Measurements from ENCODE around the gene LDB1. TPM values are rescaled to one million over a fixed set of nuclear protein-coding genes. Genes with fewer than 3 reads are reported as not detected.
A peak's percentile ranks its signal among the peaks of the same experiment; 100 is the strongest.

Gene LDB1
- total RNA-seq, 2 donors from 2014 or later = 30.8 to 31.4 TPM

DNA sequence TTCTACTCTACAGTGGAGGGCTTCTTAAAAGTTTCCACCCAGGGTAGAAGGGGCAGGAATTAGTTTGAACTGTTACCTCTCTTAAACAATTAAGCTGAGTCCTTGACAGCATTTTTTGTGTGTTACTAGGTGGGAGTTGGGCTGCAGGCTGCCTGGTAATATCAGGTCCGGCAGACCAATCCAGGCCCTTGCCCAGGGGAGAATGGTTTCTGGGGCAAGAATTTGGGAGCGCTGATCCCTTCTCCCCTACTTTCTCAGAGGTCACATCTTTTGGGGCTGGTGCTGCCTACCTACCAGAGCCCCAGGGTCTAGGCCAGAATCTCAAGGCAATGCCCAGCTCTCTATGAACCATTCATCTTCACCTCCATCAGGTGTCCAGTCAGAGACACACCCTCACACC lies 14.2 kb upstream of the LDB1 start:
- Histone ChIP-seq H3K4me1 (peaks cover 12% of the 10 kb centered on the region), H3K9ac (ENCODE audit: low read depth in 2 of 2, low read length in 2 of 2) (peak overlapping the region in 1 of 2 donors; percentile 84), H3K9me3 (no peaks in the 10 kb centered on the region), H3K27ac (no peak overlapping the region), H3K27me3 (no peaks in the 10 kb centered on the region), H3K4me3 (peak overlapping the region; percentile 88), H3K36me3 (peaks cover 18% of the 10 kb centered on the region)
- TF ChIP-seq, protein P1, sequence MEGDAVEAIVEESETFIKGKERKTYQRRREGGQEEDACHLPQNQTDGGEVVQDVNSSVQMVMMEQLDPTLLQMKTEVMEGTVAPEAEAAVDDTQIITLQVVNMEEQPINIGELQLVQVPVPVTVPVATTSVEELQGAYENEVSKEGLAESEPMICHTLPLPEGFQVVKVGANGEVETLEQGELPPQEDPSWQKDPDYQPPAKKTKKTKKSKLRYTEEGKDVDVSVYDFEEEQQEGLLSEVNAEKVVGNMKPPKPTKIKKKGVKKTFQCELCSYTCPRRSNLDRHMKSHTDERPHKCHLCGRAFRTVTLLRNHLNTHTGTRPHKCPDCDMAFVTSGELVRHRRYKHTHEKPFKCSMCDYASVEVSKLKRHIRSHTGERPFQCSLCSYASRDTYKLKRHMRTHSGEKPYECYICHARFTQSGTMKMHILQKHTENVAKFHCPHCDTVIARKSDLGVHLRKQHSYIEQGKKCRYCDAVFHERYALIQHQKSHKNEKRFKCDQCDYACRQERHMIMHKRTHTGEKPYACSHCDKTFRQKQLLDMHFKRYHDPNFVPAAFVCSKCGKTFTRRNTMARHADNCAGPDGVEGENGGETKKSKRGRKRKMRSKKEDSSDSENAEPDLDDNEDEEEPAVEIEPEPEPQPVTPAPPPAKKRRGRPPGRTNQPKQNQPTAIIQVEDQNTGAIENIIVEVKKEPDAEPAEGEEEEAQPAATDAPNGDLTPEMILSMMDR (IDR thresholded peaks at IDR 0.05) = no peak
- DNase-seq = no peak
- intact Hi-C loops (cut with DNase I) = no loop called here

DNA sequence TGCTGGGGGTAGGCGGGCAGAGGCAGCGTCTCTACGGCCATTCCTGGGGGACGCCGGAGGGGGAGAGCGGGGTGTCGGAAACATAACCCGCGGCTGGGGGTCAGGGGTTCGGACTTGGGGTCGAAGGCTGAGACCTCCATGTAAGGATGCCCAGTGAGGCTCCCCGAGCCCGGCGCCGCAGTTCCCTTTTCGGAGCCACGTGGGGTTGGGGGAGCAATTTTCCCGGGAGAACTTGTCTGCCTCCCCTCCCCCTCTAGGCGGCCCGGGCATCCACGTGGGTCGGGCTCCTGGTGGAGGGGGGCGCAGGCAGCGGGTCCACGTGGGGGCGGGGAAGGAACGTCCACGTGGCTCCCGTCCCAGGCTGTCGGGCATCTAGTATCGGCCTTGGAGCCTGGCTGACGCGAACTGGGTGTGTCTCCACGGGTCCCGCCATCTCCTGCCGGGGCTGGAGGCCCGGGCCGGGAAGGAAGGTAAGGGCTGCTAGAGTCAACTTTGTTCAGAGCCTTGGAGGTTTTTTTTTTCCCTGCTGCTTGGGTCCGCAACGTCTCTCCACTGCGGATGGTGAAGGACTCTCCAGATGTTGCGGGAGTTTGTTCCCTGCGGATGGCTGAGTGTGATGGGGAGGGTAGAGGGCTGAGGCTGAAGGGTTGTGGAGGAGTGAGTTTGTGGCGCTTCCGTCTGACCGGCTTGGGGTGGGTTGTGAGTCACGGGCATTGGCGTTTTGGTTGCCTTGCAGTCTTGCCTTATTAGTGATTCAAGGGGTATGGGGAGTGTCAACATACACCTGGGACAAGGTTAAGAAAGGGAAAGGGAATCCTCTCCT lies 13.4 kb upstream of the LDB1 start:
- peak overlapping the region; percentile 84 to 87 for H3K9ac ChIP-seq (ENCODE audit: low read depth in 2 of 2, low read length in 2 of 2)
- H3K4me3 ChIP-seq = peak overlapping the region; percentile 88
- peaks cover 10% of the 10 kb centered on the region for H3K36me3 ChIP-seq
- no peaks in the 10 kb centered on the region for H3K9me3 ChIP-seq
- peak overlapping the region; percentile 91 for H3K27ac ChIP-seq
- H3K4me1 ChIP-seq = peaks cover 12% of the 10 kb centered on the region
- peak; percentile 80 for DNase-seq
- intact Hi-C loops (cut with DNase I) = no loop called here
- TF ChIP-seq, protein P1 (IDR thresholded peaks at IDR 0.05) = no peak
- H3K27me3 ChIP-seq = no peaks in the 10 kb centered on the region

DNA sequence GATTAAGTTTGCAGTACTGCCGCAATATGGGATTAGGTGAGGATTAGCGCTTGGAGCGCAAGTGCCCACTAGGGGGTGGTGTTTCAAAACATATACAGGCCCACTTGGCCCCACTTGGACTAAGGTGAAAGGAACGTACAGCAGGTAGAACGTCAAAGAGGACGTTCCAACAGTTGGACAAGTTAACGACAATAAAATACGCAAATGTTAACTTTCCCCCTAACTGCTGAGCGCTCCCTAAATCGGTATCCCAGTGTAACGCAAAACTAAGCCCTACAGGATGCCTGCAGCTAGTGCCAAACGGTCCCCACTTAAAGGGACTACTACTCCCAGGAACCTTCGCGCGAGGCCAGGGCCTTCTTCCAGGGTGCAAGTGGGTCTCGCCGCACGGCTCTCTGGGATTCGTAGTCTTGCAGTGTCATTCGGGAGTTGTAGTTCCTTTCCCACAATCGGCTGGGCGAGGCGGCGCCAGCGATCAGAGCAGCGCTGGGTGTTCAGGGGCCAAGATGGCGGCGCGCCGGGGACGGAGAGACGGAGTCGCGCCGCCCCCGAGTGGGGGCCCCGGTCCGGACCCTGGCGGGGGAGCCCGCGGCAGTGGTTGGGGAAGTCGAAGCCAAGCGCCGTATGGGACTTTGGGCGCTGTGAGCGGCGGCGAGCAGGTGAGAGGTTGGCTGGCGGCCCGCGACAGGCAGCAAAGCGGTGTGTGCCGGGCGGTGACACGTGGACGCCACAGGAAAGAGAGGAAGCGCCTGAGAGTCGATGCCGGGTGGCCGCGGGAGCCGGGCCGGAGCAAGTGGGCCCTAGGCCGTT lies 12.6 kb upstream of the LDB1 start, which contains the start of gene PPRC1:
Gene PPRC1 (plus strand): TSS at position 478 of the 810 bp plus-strand sequence. CDS start 29 bp downstream, at position 507.
- peak within 1 kb of the TSS; percentile 84 to 87 for H3K9ac ChIP-seq (ENCODE audit: low read depth in 2 of 2, low read length in 2 of 2)
- H3K27ac ChIP-seq = peak within 1 kb of the TSS; percentile 91
- H3K27me3 ChIP-seq = no peaks in the 10 kb centered on the region
- H3K36me3 ChIP-seq = peaks cover 2% of the 10 kb centered on the region
- H3K4me1 ChIP-seq = peaks cover 12% of the 10 kb centered on the region
- DNase-seq = peak; percentile 98
- intact Hi-C loops (cut with DNase I) = no loop called here
- H3K9me3 ChIP-seq = no peaks in the 10 kb centered on the region
- peak within 1 kb of the TSS; percentile 88 for H3K4me3 ChIP-seq
- TF ChIP-seq, protein P1 (IDR thresholded peaks at IDR 0.05) = peak; percentile 89

DNA sequence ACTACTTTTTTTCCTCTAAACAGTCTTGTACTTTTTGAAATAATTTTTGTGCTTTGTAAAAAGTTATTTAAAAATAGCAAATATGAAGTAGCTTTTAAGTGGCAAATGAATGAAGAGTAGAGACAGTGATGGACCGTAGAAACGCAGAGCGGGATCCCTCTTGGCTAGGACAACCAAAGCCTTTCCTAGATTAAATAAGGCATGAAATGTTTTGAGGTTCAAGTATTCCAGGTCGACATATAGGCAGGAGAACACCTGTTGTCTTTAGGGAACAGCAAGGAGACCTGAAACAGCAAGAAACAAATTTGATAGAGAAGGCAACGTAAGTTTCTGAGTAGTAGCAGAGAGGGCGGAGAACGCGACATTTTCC lies 12.0 kb upstream of the LDB1 start:
- H3K9me3 ChIP-seq = no peaks in the 10 kb centered on the region
- no peak for DNase-seq
- no peaks in the 10 kb centered on the region for H3K36me3 ChIP-seq
- peak overlapping the region; percentile 91 for H3K27ac ChIP-seq
- TF ChIP-seq, protein P1 (IDR thresholded peaks at IDR 0.05) = no peak
- peak overlapping the region in 1 of 2 donors; percentile 84 for H3K9ac ChIP-seq (ENCODE audit: low read depth in 2 of 2, low read length in 2 of 2)
- peaks cover 12% of the 10 kb centered on the region for H3K4me1 ChIP-seq
- H3K27me3 ChIP-seq = no peaks in the 10 kb centered on the region
- peak overlapping the region; percentile 88 for H3K4me3 ChIP-seq
- intact Hi-C loops (cut with DNase I) = no loop called here

DNA sequence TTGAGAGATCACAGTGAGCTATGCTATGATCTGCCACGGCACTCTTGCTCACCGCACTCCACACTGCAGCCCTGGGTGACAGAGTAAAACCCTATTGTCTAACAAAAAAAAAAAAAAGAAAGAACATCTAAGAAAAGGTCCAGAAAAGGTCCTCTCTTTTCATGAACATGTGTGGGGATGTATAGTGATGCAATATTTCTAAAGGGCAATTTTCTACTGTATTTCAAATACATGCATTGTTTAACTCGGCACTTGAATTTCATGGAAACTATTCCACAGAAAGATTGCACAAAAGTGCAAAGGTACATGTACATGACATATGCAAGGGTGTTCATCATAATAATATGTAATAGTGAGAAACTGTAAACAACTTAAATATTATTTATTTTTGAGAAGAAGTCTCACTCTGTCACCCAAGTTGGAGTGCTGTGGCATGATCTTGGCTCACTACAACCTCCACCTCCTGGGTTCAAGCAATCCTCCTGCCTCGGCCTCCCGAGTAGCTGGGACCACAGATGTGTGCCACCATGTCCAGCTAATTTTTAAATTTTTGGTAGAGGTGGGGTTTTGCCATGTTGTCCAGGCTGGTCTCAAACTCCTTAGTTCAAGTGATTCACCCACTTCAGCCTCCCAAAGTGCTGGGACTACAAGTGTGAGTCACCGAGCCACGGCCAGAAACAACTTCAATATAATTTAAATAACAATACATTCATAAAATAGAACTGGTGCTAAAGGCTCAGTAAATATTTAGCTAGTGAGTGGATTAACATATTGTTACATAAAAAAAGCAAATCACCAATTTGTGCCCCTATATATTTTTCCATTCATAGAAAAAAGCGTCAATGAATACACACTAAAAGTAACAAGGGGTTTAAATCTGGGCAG lies 11.4 kb upstream of the LDB1 start:
- H3K27me3 ChIP-seq = no peaks in the 10 kb centered on the region
- H3K27ac ChIP-seq = no peak overlapping the region
- intact Hi-C loops (cut with DNase I) = no loop called here
- no peak for DNase-seq
- no peak overlapping the region for H3K9ac ChIP-seq (ENCODE audit: low read depth in 2 of 2, low read length in 2 of 2)
- peaks cover 12% of the 10 kb centered on the region for H3K4me1 ChIP-seq
- no peaks in the 10 kb centered on the region for H3K36me3 ChIP-seq
- no peaks in the 10 kb centered on the region for H3K9me3 ChIP-seq
- no peak overlapping the region for H3K4me3 ChIP-seq
- TF ChIP-seq, protein P1 (IDR thresholded peaks at IDR 0.05) = no peak

All from colonic mucosa (tissue), 4 donors.